Lung microvascular endothelial cell (primary cell): ENCODE results near the gene XNDC1N. TPM values are rescaled to one million over a fixed set of nuclear protein-coding genes. Genes with fewer than 3 reads are reported as not detected.
"Not testable (repeated sequence)": the region's sequence is repeated elsewhere in the genome, so short reads cannot be mapped to it uniquely, and the experiment has no call there.

Experiments used
- DNase-seq, 2 donors: peaks; one replicate each; pipeline versions ENCODE4 v3.0.0 to v3.0.0-alpha.2; 2010; ENCODE audit warnings: low read depth in 2 of 2
- total RNA-seq: library from RNA; depleted of rRNA; stranded (reverse); fragments of >200 nt; gene quantifications from 2 replicates; pipeline ENCODE4 v1.2.1, GENCODE V29; 2014

Gene XNDC1N
- total RNA-seq, 1 donor from 2014 or later = 6.0 TPM

GRCh38 chr11:71933141-71933933 is 4.9 kb upstream of the XNDC1N start:
- no peak for DNase-seq

- DNase-seq = no peak
These were observed 2.8 kb upstream of the XNDC1N start for GRCh38 chr11:71931245-71931602.

DNA sequence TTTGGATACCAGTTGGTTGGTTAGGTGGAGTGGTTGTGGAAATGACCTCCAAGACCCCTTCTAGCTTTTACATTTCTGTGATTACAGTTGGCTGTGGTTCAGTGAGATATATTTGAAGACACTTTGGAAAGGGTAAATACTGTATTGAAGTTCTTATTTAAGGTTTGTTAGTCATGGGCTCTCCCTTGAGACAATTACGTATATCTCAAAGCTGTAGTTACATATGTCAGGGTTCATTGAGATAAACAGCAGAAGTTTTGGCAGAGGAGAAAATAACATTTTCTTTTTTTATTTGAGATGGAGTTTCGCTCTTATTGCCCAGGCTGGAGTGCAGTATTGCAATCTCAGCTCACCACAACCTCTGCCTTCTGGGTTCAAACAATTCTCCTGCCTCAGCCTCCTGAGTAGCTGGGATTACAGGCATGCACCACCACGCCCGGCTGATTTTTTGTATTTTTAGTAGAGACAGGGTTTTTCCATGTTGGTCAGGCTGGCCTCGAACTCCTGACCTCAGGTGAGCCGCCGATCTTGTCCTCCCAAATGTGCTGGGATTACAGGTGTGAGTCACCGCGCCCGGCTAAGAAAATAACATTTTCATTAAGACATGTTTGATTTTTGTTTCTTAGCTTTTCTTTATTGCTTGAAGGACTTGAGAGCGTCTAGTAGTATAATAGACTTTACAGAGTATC is 2.3 kb upstream of the XNDC1N start:
- DNase-seq = no peak

DNA sequence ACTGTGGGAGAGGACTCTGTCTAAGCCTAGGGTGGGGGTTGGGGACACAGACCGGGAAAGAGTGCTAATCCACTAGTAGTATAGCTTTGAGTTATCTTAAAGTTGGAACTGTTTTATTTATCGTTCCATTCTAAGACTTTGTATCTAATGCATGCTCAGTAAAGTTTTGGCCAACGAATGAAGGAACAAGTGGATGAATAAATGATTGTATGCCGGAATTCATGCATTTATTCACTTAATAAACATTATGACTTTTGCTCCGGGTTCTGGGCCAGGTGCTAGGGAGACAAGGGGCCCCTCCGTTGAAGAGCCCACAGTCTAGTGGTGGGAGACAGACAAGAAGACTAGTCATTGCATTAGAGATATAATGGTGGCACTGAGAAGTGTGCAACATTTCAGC is 1.1 kb upstream of the XNDC1N start:
- DNase-seq = no peak

DNA sequence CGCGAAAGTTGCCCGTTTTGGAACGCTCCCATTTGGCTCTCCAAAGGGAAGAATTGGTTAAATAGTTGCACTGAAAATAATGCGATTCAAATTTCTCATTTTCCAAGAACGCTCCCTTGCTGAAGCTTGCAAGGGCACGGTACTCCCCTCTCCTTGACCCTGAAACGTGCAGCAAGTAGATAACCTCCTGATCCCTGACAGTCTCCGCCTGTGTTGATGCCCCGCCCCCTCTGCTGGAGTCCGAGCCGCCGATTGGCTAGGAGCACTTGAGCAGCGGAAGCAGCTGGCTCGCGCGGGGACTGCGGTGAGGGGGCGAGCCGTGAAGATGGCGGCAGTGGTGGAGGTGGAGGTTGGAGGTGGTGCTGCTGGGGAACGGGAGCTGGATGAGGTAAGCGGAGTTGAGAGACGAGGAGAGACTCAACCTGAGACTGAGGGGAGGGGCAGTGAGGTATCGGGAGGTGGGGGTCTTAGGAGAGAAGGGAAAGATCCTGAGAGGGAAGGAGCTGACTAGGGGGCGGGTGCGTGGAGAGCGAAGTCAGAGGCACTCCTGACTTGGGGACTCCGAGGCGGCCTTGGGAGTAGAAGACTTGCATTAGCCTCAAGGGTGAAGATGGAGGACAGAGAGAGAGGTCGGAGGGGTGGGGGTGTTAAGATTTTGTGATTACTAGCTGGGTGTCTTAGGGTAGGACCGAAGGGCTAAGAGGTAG is 496 bp upstream of the XNDC1N start, which contains the start of gene RNF121:
Gene RNF121, plus strand, starts transcription at position 310 of the 707 bp plus-strand sequence. Its CDS starts 16 bp downstream, at position 326.
- DNase-seq = peak; percentile 96

- DNase-seq = no peak
These were observed 10.7 kb downstream of the XNDC1N start for GRCh38 chr11:71917646-71918140.

DNA sequence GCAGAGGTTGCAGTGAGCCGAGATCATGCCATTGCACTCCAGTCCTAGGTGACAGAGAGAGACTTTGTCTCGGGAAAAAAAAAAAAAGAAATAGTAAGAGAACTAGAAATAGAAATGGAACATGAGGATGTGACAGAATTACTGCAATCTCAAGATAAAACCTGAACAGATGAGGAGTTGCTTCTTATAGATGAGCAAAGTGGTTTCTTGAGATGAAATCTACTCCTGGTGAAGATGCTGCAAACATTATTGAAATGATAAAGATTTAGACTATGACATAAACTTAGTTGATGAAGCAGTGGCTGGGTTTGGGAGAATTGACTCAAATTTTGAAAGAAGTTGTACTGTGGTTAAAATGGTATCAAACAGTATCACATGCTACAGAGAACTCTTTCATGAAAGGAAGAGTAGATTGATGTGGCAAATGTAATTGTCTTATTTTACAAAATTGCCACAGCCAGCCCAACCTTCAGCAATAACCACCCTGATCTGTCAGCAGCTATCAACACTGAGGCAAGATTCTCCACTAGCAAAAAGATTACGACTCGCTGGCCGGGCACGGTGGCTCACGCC is 13.7 kb downstream of the XNDC1N start:
- DNase-seq = no peak

GRCh38 chr11:71913756-71914526 is 14.5 kb downstream of the XNDC1N start:
- no peak for DNase-seq

- not testable (repeated sequence) for DNase-seq
These were observed 16.4 kb downstream of the XNDC1N start for GRCh38 chr11:71911986-71912340.

DNA sequence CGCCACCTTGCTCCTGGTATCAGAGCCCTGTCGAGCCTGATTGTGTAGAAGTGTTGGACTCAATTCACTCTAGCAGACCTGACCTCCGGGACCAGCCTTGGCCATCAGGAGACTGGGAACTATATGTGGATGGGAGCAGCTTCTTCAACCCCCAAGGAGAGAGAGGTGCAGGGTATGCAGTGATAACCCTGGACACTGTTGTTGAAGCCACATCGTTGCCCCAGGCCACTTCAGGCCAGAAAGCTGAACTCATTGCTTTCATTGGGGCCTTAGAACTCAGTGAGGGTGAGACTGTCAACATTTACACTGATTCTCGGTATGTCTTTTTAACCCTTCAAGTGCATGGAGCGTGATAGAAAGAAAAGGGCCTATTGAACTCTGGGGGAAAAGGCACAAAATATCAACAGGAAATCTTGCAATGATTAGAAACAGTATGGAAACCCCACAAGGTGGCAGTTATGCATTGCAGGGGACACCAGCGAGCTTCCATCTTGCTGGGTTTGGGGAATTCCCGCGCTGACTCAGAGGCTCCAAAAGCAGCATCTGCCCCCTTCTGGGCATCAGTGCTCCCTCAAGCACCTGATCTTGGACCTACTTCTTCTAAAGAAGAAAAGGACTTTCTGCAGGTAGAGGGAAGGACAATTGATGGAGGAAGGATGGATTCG is 16.9 kb downstream of the XNDC1N start:
- DNase-seq = not testable (repeated sequence)

DNA sequence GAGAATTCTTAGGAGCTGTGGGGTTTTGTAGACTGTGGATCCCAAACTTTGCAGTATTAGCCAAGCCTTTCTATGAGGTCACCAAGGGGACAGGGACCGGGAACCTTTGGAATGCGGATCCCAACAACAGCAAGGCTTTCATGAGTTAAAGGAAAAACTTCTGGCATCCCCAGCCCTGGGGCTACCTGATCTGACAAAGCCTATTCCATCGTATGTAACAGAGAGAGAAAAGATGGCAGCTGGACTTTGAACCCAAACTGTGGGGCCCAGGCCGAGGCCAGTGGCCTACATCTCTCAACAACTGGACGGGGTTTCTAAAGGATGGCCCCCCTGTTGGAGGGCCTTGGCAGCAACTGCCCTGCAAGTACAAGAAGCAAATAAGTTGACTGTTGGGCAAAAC is 17.6 kb downstream of the XNDC1N start:
- not testable (repeated sequence) for DNase-seq

GRCh38 chr11:71908218-71908617 is 20.2 kb downstream of the XNDC1N start:
- DNase-seq = no peak

- DNase-seq = not testable (repeated sequence)
These were observed 27.3 kb downstream of the XNDC1N start for GRCh38 chr11:71901137-71901536.

DNA sequence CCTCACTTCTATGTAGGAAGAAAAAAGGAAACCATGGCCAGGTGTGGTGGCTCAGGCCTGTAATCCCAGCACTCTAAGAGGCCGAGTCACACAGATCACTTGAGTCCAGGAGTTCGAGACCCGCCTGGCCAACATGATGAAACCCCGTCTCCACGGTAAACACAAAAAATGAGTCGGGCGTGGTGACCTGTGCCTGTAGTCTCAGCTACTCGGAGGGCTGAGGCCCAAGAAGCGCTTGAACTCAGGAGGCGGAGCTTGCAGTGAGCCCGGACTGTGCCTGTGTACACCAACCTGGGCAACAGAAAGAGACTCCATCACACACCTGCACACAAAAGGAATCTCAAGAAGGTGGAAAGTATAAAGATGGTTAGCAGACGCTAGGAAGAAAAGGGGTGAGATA is 32.4 kb downstream of the XNDC1N start:
- no peak for DNase-seq

DNA sequence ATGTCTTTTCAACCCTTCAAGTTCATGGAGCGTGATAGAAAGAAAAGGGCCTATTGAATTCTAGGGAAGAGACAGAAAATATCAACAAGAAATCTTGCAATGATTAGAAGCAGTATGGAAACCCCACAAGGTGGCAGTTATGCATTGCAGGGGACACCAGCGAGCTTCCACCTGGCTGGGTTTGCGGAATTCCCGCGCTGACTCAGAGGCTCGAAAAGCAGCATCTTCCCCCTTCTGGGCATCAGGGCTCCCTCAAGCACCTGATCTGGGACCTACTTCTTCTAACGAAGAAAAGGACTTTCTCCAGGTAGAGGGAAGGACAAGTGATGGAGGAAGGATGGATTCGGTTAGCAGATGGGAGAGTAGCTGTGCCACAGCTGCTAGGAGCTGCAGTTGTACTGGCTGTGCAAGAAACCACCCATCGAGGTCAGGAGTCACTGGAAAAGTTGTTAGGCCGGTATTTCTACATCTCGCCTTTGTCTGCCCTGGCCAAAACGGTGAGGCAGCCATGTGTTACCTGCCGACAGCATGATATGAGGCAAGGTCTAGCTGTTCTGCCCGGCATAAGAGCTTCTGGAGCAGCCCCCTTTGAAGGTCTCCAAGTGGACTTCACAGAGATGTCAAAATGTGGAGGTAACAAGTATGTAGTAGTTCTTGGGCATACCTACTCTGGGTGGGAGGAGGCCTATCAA is 39.1 kb downstream of the XNDC1N start:
- DNase-seq = not testable (repeated sequence)

GRCh38 chr11:71888335-71889010 is 39.9 kb downstream of the XNDC1N start:
- not testable (repeated sequence) for DNase-seq

- not testable (repeated sequence) for DNase-seq
These were observed 42.6 kb downstream of the XNDC1N start for GRCh38 chr11:71885806-71886205.
